NB4 (cell line): ENCODE measurements around the gene EXTL1.

Experiments
- POLR2A ChIP-seq: IDR thresholded peaks from 2 replicates; pipeline ENCODE4 v1.6.1; 2011; ENCODE audit warnings: mild to moderate bottlenecking; ENCODE audit not compliant: insufficient read length; ENCODE audit errors: extremely low read depth
- TF ChIP-seq, protein P1 (sequence below): IDR thresholded peaks from one replicate; pipeline ENCODE4 v1.5.1; 2012; ENCODE audit warnings: low read depth, low read length

DNA sequence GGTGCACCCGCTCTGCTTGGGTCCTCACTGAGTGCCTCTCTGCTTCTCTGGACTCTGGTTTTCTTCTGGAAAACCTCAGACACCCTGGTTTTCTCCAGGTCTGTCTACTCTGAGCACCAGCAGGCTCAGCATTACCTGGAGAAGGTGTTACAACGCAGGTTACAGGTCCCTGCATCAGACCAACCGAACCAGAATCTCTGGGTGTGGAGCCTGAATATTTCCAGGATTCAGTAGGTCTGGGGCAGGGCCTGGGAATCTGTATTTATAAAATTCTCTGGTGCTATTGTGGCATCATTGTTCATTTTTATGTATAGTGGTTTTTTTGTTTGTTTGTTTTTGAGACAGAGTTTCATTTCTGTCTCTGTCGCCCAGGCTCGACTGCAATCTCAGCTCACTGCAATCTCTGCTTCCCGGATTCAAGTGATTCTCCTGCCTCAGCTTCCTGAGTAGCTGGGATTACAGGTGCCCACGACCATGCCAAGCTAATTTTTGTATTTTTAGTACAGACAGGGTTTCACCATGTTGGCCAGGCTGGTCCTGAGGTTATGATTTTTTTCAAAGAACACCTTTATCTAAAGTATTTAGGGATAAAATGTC is 25.8 kb downstream of the EXTL1 start:
- no peak for TF ChIP-seq POLR2A
- TF ChIP-seq, protein P1, sequence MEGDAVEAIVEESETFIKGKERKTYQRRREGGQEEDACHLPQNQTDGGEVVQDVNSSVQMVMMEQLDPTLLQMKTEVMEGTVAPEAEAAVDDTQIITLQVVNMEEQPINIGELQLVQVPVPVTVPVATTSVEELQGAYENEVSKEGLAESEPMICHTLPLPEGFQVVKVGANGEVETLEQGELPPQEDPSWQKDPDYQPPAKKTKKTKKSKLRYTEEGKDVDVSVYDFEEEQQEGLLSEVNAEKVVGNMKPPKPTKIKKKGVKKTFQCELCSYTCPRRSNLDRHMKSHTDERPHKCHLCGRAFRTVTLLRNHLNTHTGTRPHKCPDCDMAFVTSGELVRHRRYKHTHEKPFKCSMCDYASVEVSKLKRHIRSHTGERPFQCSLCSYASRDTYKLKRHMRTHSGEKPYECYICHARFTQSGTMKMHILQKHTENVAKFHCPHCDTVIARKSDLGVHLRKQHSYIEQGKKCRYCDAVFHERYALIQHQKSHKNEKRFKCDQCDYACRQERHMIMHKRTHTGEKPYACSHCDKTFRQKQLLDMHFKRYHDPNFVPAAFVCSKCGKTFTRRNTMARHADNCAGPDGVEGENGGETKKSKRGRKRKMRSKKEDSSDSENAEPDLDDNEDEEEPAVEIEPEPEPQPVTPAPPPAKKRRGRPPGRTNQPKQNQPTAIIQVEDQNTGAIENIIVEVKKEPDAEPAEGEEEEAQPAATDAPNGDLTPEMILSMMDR: no peak
